Measurements from ENCODE around the gene LGALS14. TPM values are rescaled to one million over a fixed set of nuclear protein-coding genes. Genes with fewer than 3 reads are reported as not detected.

The LGALS14 gene
- total RNA-seq, 8 experiments from 2014 or later: not detected

Other genes starting within 250 kb of the LGALS14 start
- gene TIMM50, start 223.6 kb upstream of the LGALS14 start, total RNA-seq: 100 to 1,000 TPM in 1 of 8 experiments, 10 to 100 TPM in 7; 46.0 to 104 (median 65.6) TPM
- 10 to 100 TPM in 4 of 8 experiments, 1 to 10 TPM in 1, under 1 TPM in 3; 0.25 to 84.3 (median 8.1) TPM for gene DLL3, start 205.5 kb upstream of the LGALS14 start, total RNA-seq
- 1 to 10 TPM in 2 of 8 experiments, under 1 TPM in 4, not detected in 2; 0.27 to 1.9 (median 0.58) TPM for gene SELENOV, start 189.3 kb upstream of the LGALS14 start, total RNA-seq
- gene EID2B, start 171.6 kb upstream of the LGALS14 start, total RNA-seq: 10 to 100 TPM in 4 of 8 experiments, 1 to 10 TPM in 4; 6.2 to 14.2 (median 10.4) TPM
- 10 to 100 TPM; 15.3 to 27.0 (median 18.6) TPM for gene EID2, start 164.3 kb upstream of the LGALS14 start, total RNA-seq
- not detected for gene LGALS13, start 102.0 kb upstream of the LGALS14 start, total RNA-seq
- not detected for gene LGALS16, start 48.6 kb upstream of the LGALS14 start, total RNA-seq
- not detected for gene CLC, start 33.5 kb downstream of the LGALS14 start, total RNA-seq
- 10 to 100 TPM in 1 of 8 experiments, not detected in 7; 34.9 TPM for gene LEUTX, start 74.4 kb downstream of the LGALS14 start, total RNA-seq
- 10 to 100 TPM in 7 of 8 experiments, 1 to 10 TPM in 1; 8.9 to 27.3 (median 13.6) TPM for gene DYRK1B, start 129.7 kb downstream of the LGALS14 start, total RNA-seq
- 100 to 1,000 TPM in 4 of 8 experiments, 10 to 100 TPM in 4; 67.4 to 311 (median 110) TPM for gene FBL, start 141.9 kb downstream of the LGALS14 start, total RNA-seq
- gene FCGBP, start 230.2 kb downstream of the LGALS14 start, total RNA-seq: 1 to 10 TPM in 3 of 8 experiments, under 1 TPM in 5; 0.22 to 1.4 (median 0.56) TPM